Stimulated activated CD8-positive, alpha-beta memory T cell treated with anti-CD3 and anti-CD28 coated beads, Interleukin-4, amount 100 ng/mL, for 4 hours (primary cell): ENCODE results near the gene ENOX1.
"Not testable (repeated sequence)": the region's sequence is repeated elsewhere in the genome, so short reads cannot be mapped to it uniquely, and the experiment has no call there.

Experiments
- DNase-seq, 2 donors: peaks; one replicate each; pipeline ENCODE4 v3.0.0-alpha.2; 2020; ENCODE audit warnings: low read depth in 2 of 2, low spot score in 1 of 2

The ENOX1 gene

GRCh38 chr13:43441899-43442499 lies 344.8 kb downstream of the ENOX1 start:
- DNase-seq = no peak

- no peak for DNase-seq
Measured at GRCh38 chr13:43441464-43441863, 345.3 kb downstream of the ENOX1 start.

- DNase-seq = no peak
Measured at GRCh38 chr13:43434191-43434590, 352.6 kb downstream of the ENOX1 start.

DNA sequence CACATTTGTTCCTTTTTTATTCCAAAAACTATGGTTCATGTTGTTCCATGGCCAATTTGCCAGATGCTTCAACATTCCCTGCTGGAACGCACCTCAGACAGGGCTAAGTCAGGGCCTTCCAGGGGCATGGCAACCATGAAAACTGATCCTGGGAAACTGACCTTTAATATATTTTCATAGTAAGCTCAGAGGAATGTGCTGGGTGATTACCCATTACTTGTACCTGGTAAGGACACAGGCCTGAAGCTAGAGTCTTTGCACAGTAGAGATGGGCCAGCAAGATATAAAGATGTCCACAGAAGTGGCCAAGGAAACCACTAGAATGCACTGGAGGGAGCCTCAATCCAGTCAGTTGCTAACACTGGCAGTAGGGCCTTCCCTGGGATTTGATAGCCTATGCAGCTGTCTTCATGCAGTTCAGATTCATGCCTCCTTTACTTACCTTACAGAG lies 353.1 kb downstream of the ENOX1 start:
- DNase-seq = no peak

- no peak for DNase-seq
Measured at GRCh38 chr13:43432958-43433357, 353.8 kb downstream of the ENOX1 start.

- DNase-seq = no peak
Measured at GRCh38 chr13:43431841-43432240, 354.9 kb downstream of the ENOX1 start.

GRCh38 chr13:43431290-43431716 lies 355.5 kb downstream of the ENOX1 start:
- DNase-seq = no peak

GRCh38 chr13:43428545-43429296 lies 358.1 kb downstream of the ENOX1 start:
- no peak for DNase-seq

- no peak for DNase-seq
Measured at GRCh38 chr13:43426355-43426754, 360.4 kb downstream of the ENOX1 start.

DNA sequence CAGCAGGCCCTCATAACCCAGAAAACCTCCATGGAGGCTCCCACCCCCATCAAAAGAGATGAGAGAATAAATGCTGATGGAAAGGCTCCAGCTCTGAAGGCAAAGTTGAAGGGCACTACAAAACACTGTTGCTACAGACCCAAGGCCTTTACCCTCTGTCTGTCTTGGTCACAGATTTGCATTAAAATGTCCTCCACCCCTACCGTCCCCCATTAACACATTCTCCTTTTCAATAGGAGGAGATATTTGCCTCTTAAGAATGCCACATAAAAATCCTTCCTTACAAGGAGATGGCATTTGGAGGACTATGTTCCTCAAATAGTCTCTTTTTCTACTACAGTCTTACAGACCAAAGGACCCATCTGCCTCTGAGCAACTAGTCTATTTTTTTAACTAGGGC lies 361.5 kb downstream of the ENOX1 start:
- DNase-seq = no peak

DNA sequence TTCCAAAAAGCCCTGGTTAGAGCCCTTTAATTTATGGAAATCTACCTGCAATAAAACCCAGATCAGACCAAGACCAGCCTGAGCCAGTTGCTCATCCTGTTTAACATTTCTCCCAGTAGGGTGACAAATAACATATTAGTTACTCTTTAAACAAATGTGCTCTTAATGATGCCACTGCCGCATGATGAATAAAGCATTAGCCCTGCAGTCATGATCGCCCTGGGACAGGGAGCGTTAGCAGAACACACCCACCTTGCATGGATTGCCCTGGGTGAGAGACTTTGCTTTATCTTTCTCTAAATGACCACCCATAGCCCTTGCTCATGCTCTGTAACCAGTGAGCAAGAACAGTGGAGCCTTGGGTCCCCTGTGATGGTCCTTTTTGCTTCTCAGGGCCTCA lies 362.4 kb downstream of the ENOX1 start:
- no peak for DNase-seq

DNA sequence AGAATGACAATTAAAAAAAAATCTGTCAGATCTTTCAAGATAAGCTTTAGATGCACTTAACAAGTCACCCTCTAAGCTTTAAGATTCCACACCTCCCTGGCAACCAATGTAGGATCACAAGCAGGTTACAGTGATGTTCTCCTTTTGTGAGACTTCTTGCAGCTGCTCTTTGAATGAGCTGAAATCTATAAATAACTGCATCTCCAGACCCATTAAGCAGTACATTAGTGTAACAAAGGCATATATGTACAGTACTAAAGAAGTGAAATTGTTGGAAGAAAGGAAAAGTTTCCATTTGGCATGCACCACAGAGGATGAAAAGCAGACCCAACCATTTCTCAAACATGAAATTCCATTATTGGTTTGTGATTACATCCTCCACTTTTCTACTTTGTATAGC lies 364.7 kb downstream of the ENOX1 start:
- no peak for DNase-seq

DNA sequence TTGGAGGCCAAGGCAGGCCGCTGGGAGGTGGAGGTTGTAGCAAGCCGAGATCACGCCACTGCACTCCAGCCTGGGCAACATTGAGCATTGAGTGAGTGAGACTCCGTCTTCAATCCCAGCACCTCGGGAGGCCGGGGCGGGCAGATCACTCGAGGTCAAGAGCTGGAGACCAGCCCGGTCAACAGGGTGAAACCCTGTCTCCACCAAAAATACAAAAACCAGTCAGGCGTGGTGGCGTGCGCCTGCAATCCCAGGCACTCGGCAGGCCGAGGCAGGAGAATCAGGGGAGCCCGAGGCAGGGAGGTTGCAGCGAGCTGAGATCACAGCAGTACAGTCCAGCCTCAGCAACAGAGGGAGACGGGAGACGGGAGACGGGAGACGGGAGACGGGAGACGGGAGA lies 369.9 kb downstream of the ENOX1 start:
- not testable (repeated sequence) for DNase-seq

DNA sequence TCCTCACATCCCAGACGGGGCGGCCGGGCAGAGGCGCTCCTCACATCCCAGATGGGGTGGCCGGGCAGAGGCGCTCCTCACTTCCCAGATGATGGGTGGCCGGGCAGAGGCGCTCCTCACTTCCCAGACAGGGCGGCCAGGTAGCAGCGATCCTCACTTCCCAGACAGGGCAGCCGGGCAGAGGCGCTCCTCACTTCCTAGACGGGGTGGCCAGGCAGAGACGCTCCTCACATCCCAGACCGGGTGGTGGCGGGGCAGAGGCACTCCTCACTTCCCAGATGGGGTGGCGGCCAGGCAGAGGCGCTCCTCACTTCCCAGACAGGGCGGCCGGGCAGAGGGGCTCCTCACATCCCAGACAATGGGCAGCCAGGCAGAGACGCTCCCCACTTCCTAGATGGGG lies 370.4 kb downstream of the ENOX1 start:
- not testable (repeated sequence) for DNase-seq

- DNase-seq = not testable (repeated sequence)
Measured at GRCh38 chr13:43415903-43416391, 370.8 kb downstream of the ENOX1 start.

GRCh38 chr13:43414111-43414510 lies 372.7 kb downstream of the ENOX1 start:
- no peak for DNase-seq

DNA sequence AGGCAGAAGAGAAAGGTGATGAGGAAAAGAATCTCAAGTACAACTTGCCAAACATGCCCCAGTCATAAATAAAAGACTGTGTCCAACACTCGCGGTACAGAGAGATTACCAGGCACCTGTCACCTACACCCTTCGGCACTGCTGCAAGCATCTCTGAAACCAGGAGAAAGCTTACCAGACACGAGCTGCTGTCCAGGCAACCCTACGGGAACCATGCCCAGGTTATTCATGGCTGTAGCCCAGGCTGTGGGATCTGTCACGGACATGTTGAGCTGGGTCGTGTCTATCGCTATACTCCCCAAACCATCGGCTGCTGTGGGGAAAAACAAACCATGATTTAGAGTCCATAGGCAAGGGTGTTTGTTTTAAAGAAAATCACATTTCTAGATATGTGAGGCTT lies 375.0 kb downstream of the ENOX1 start:
- no peak for DNase-seq

- no peak for DNase-seq
Measured at GRCh38 chr13:43411211-43411610, 375.6 kb downstream of the ENOX1 start.

GRCh38 chr13:43408274-43408673 lies 378.5 kb downstream of the ENOX1 start:
- DNase-seq = no peak

GRCh38 chr13:43407023-43407581 lies 379.7 kb downstream of the ENOX1 start:
- no peak for DNase-seq

DNA sequence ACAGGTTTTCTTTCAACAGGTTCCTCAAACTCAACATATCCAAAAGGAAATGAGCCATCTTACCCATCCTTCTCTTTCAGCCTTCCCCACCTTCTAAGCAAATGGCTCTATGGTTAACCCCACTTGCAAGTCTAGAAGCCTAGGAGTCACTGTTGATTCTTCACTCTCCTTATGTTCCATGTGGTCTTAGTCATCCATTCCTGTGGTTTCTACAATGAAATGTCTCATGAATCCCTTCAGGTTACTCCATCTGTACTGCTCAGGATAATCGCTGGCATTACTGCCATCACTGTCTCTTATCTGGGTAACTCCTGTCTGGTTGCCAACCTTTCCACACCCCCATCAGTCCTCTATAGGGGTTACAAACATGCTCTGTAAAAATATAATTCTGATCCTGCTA lies 381.3 kb downstream of the ENOX1 start:
- no peak for DNase-seq

DNA sequence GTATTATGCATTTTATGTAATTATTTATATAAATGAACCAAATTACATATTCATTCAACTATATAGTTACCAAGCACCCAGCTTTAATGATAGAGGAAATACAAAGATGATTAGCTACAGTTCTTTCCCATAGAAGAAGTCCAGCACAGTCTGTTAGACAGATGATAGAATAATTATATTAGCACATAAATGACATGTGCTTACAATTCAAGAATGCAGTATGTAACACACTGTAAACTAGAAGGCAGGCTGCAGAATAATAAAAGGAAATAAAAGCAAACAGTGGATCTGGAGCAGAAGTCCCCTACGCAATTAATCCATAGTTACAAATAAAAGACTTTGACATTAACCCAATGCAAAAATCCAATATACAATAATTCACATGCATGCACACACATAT lies 384.4 kb downstream of the ENOX1 start:
- DNase-seq = no peak
